Left ventricle myocardium inferior (tissue), 1 donor: ENCODE data around the gene PHF14. TPM values are rescaled to one million over a fixed set of nuclear protein-coding genes. Genes with fewer than 3 reads are reported as not detected.
A peak's percentile ranks its signal among the peaks of the same experiment; 100 is the strongest.
"Not testable (repeated sequence)": the region's sequence is repeated elsewhere in the genome, so short reads cannot be mapped to it uniquely, and the experiment has no call there.

ENCODE experiments used
- DNase-seq: peaks from one replicate; pipeline ENCODE4 v3.0.0-alpha.2; 2020
- H3K27ac ChIP-seq: fragments of 200-600 bp; replicated peaks from 2 replicates; pipeline ENCODE4 v1.8.0; 2021
- H3K27me3 ChIP-seq: fragments of 200-600 bp; 2 replicates; pipeline ENCODE4 v1.8.0; 2021; ENCODE audit warnings: low read depth
- H3K36me3 ChIP-seq: fragments of 200-600 bp; 2 replicates; pipeline ENCODE4 v1.8.0; 2021
- H3K4me1 ChIP-seq: fragments of 200-600 bp; 2 replicates; pipeline ENCODE4 v1.8.0; 2021
- H3K4me3 ChIP-seq: fragments of 200-600 bp; 2 replicates; pipeline ENCODE4 v1.8.0; 2021; ENCODE audit warnings: mild to moderate bottlenecking, moderate library complexity
- H3K9me3 ChIP-seq: fragments of 200-600 bp; replicated peaks from 2 replicates; pipeline ENCODE4 v1.8.0; 2021
- intact Hi-C: fragments of 100-400 bp; cut with micrococcal nuclease; formaldehyde crosslinking; loops from one replicate; pipeline ENCODE4 v1.11.0; 2022
- long read RNA-seq: library from polyadenylated mRNA; unstranded; transcript quantifications from one replicate; pipeline ENCODE4 v2.0.0, GENCODE V29; 2021
- total RNA-seq: library from RNA; stranded (reverse); fragmentation: NEBNext Ultra II Directional; extraction: Animal tissue kit (Norgen Biotek cat#: 25700); gene quantifications from one replicate; pipeline ENCODE4 v1.2.1, GENCODE V29; 2021
- TF ChIP-seq, protein P1 (sequence below): fragments of 200-600 bp; IDR thresholded peaks from 2 replicates; pipeline ENCODE4 v1.8.0; 2021; ENCODE audit warnings: antibody characterized with exemption, mild to moderate bottlenecking, borderline replicate concordance
- donor health status: DM: no; HTN: yes; CAD: no; lungs with severe emphysema.

PHF14 gene, protein sequence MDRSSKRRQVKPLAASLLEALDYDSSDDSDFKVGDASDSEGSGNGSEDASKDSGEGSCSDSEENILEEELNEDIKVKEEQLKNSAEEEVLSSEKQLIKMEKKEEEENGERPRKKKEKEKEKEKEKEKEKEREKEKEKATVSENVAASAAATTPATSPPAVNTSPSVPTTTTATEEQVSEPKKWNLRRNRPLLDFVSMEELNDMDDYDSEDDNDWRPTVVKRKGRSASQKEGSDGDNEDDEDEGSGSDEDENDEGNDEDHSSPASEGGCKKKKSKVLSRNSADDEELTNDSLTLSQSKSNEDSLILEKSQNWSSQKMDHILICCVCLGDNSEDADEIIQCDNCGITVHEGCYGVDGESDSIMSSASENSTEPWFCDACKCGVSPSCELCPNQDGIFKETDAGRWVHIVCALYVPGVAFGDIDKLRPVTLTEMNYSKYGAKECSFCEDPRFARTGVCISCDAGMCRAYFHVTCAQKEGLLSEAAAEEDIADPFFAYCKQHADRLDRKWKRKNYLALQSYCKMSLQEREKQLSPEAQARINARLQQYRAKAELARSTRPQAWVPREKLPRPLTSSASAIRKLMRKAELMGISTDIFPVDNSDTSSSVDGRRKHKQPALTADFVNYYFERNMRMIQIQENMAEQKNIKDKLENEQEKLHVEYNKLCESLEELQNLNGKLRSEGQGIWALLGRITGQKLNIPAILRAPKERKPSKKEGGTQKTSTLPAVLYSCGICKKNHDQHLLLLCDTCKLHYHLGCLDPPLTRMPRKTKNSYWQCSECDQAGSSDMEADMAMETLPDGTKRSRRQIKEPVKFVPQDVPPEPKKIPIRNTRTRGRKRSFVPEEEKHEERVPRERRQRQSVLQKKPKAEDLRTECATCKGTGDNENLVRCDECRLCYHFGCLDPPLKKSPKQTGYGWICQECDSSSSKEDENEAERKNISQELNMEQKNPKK
- 13.0 TPM for total RNA-seq
- long read RNA-seq, transcript PHF14-202 (17 exons, 2,627 nt), result major isoform, 8 of 17 reads
- long read RNA-seq, transcript PHF14-215 (18 exons, 3,407 nt), result minor isoform, 7 of 17 reads
- long read RNA-seq, partial matches to known transcripts, result 2 of 17 reads
- long read RNA-seq, other reads (novel, unspliced or antisense), result 0 of 17 reads

DNA sequence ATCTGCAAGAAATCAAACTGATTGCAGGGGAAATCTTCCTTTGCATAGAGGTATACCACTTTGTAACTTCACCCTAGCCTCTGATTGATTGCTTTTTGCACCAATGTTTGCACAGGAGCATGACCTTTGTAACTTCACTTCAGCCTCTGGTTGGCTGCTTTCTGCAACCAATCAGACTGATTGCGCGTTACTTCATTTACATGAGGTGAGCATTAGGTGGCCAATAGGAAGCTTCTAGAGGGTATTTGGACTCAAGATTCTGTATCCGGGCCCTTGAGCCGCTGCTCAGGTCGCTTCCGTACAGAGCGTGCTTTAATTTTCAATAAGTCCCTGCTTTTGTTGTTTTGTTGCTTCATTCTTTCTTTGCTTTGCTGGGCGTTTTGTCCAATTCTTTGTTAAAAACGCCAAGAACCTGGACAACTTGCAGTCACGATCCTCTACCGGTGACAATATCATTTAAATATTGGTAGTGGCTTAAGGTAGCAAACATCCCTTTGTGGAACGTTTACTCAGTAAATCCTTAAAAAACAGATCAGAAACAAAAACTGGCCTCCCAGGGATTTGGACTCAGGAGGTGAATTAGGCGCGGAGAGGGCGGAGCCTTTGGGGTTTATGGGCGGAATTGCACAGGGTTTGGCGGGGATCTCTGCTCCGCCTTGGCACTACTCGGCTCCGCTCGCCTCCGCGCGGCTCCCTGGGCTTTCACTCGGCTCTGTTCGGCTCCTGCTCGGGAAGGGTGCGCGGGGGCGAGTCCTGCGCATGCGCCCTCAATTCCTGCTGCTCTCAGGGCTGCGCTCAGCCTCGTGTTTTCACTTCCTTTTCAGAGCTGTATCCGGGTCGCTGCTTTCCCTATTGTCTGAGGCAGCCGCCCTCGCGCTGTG is at the start of gene PHF14:
TSS of gene PHF14 (plus strand) at position 812 of the 881 bp plus-strand sequence. CDS start 452 bp downstream, outside the sequence.
- Histone ChIP-seq H3K9me3 (no peaks in the 10 kb centered on the region), H3K36me3 (no peaks in the 10 kb centered on the region), H3K27ac (peak within 1 kb of the TSS; percentile 87), H3K4me1 (peaks cover 16% of the 10 kb centered on the region), H3K4me3 (peak within 1 kb of the TSS; percentile 78), H3K27me3 (peaks cover 13% of the 10 kb centered on the region)
- TF ChIP-seq, protein P1, sequence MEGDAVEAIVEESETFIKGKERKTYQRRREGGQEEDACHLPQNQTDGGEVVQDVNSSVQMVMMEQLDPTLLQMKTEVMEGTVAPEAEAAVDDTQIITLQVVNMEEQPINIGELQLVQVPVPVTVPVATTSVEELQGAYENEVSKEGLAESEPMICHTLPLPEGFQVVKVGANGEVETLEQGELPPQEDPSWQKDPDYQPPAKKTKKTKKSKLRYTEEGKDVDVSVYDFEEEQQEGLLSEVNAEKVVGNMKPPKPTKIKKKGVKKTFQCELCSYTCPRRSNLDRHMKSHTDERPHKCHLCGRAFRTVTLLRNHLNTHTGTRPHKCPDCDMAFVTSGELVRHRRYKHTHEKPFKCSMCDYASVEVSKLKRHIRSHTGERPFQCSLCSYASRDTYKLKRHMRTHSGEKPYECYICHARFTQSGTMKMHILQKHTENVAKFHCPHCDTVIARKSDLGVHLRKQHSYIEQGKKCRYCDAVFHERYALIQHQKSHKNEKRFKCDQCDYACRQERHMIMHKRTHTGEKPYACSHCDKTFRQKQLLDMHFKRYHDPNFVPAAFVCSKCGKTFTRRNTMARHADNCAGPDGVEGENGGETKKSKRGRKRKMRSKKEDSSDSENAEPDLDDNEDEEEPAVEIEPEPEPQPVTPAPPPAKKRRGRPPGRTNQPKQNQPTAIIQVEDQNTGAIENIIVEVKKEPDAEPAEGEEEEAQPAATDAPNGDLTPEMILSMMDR, result no peak
- intact Hi-C loops, result no loop called here
- peak; percentile 97 for DNase-seq

DNA sequence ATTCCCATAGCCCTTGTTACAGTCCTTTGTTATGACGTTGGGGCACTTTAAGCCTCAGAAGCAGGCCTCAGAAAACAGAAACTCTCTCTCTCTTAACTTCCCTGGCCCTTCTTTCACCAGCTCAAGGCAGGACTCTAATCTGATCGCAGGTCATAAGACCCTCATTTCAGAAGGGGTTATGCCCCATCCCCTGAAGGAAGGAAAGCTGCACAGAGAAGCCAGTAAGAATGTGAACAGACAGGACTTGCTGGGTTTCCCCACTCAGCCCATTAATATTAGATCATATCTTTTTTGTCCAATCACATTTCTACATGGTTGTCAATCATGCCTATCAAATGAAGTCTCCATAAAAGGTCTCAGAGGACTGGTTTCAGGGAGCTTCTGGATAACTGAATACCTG is 49.3 kb upstream of the PHF14 start:
- Histone ChIP-seq H3K36me3 (no peaks in the 10 kb centered on the region), H3K27me3 (no peaks in the 10 kb centered on the region), H3K27ac (no peak overlapping the region), H3K4me1 (peaks cover 8% of the 10 kb centered on the region), H3K4me3 (no peak overlapping the region), H3K9me3 (no peaks in the 10 kb centered on the region)
- TF ChIP-seq, protein P1, result no peak
- intact Hi-C loops, result no loop called here
- DNase-seq, result no peak

DNA sequence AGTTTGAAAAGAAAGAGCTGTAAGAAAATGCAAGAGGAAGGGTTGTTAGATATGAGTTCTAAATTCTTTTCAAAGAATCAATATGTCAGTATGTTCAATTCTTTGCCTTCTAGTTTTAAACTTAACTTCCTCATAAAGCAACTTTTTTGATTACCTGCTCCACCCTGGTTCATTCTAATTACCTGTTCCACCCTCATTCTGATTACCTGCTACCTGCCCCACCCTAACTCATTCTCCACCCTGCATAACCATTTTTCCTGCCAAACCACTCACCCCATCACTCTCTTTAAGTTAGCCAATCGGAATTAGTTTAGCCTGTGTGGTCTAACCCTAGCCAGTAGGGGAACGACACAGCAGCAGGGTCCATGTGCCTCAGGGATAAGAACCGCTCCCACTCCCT is 45.5 kb upstream of the PHF14 start:
- DNase-seq, H3K4me3 ChIP-seq, H3K4me1 ChIP-seq, H3K27me3 ChIP-seq, H3K9me3 ChIP-seq, H3K27ac ChIP-seq, intact Hi-C loops: not testable (repeated sequence)
- peaks cover 17% of the 10 kb centered on the region for H3K36me3 ChIP-seq

DNA sequence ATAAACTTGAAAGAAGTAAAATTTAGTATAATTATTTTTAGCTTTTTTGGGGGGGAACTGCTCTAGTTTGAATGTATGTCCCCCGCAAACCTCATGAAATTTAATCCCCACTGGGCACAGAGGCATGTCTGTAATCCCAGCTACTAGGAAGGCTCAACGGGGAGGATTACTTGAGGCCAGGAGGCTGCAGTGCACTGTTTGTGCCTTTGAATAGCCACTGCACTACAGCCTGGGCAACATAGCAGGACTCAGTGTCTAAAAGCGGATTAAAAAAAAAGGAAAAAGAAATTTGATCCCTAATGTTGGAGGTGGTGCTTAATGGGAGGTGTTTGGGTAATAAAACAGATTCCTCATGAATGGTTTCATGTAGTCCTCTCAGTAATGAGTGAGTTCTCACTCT is 43.1 kb upstream of the PHF14 start:
- Histone ChIP-seq H3K9me3 (no peaks in the 10 kb centered on the region), H3K4me3 (no peak overlapping the region), H3K4me1 (peaks cover 18% of the 10 kb centered on the region), H3K27me3 (no peaks in the 10 kb centered on the region), H3K27ac (no peak overlapping the region), H3K36me3 (peaks cover 27% of the 10 kb centered on the region)
- TF ChIP-seq, protein P1, result no peak
- no peak for DNase-seq
- intact Hi-C loops, result loop anchor here (10.0 kb wide), 1 partner anchor 414 kb away; no protein-coding TSS in a partner anchor

DNA sequence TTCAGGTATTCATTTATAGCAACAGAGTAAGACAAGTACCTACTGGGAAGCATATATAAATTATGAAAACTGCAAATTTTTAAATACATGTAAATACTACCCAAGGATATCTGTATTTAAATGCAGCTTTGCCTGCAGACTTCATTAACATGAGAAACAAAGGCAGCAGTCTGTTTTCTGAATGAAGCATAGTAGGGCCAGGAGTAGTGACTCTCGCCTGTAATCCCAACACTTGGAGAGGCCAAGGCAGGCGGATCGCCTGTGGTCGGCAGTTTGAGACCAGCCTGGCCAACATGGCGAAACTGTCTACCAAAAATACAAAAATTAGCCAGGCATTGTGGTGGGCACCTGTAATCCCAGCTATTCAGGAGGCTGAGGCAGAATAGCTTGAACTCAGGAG is 42.5 kb upstream of the PHF14 start:
- H3K27me3 ChIP-seq, result no peaks in the 10 kb centered on the region
- no peaks in the 10 kb centered on the region for H3K9me3 ChIP-seq
- TF ChIP-seq, protein P1, result no peak
- H3K36me3 ChIP-seq, result peaks cover 33% of the 10 kb centered on the region
- no peak for DNase-seq
- H3K4me1 ChIP-seq, result peaks cover 24% of the 10 kb centered on the region
- H3K4me3 ChIP-seq, result no peak overlapping the region
- no peak overlapping the region for H3K27ac ChIP-seq
- intact Hi-C loops, result loop anchor here (10.0 kb wide), 1 partner anchor 414 kb away; no protein-coding TSS in a partner anchor
